Astrocyte (in vitro differentiated cells and primary cell): ENCODE results near the gene SAC3D1. TPM values are rescaled to one million over a fixed set of nuclear protein-coding genes. Genes with fewer than 3 reads are reported as not detected.

ENCODE experiments used
- DNase-seq: peaks from one replicate; pipeline ENCODE4 v3.0.0-alpha.2; 2010; ENCODE audit warnings: low read depth
- FAIRE-seq: peaks from 2 replicates; lab custom pipeline; 2011; peaks lifted over from hg19 to GRCh38; lab: Jason Lieb, UNC
- H2AFZ ChIP-seq: 2 replicates; pipeline ENCODE4 v1.6.0; 2012; ENCODE audit warnings: low read depth, low read length, inconsistent platforms
- H3K27ac ChIP-seq: 2 replicates; pipeline ENCODE4 v1.5.1; 2011; ENCODE audit warnings: low read depth, low read length, inconsistent platforms
- H3K27me3 ChIP-seq: 2 replicates; pipeline ENCODE4 v1.6.0; 2011; ENCODE audit warnings: low read length, inconsistent platforms; ENCODE audit not compliant: insufficient read depth
- H3K36me3 ChIP-seq: 2 replicates; pipeline ENCODE4 v1.5.1; 2011; ENCODE audit warnings: low read length, inconsistent platforms; ENCODE audit not compliant: insufficient read depth
- H3K4me1 ChIP-seq: 2 replicates; pipeline ENCODE4 v1.5.1; 2011; ENCODE audit warnings: low read length, inconsistent platforms; ENCODE audit not compliant: insufficient read depth
- H3K4me2 ChIP-seq: 2 replicates; pipeline ENCODE4 v1.6.0; 2012; ENCODE audit warnings: low read length, inconsistent platforms
- H3K4me3 ChIP-seq: 2 replicates; pipeline ENCODE4 v1.5.1; 2011; ENCODE audit warnings: low read depth, mild to moderate bottlenecking, low read length, inconsistent platforms; ENCODE audit not compliant: insufficient read depth
- H3K79me2 ChIP-seq: 2 replicates; pipeline ENCODE4 v1.6.0; 2012; ENCODE audit warnings: mild to moderate bottlenecking, low read length, inconsistent platforms; ENCODE audit not compliant: insufficient read depth
- H3K9ac ChIP-seq: 2 replicates; pipeline ENCODE4 v1.6.0; 2012; ENCODE audit warnings: mild to moderate bottlenecking, low read length, inconsistent platforms
- H3K9me3 ChIP-seq: 2 replicates; pipeline ENCODE4 v1.5.1; 2012; ENCODE audit warnings: low read depth, mild to moderate bottlenecking, low read length, inconsistent platforms; ENCODE audit not compliant: insufficient read depth
- H4K20me1 ChIP-seq: 2 replicates; pipeline ENCODE4 v1.6.0; 2012; ENCODE audit warnings: low read length, inconsistent platforms; ENCODE audit not compliant: insufficient read depth
- H3K27ac Mint-ChIP-seq: one replicate; pipeline ENCODE4 v1.8.0; 2021; ENCODE audit warnings: mild to moderate bottlenecking, mixed read lengths; ENCODE audit not compliant: unreplicated experiment
- H3K27me3 Mint-ChIP-seq: one replicate; pipeline ENCODE4 v1.8.0; 2021; ENCODE audit warnings: low read depth, mixed read lengths; ENCODE audit not compliant: unreplicated experiment
- H3K36me3 Mint-ChIP-seq: one replicate; pipeline ENCODE4 v1.8.0; 2021; ENCODE audit warnings: low read depth, mixed read lengths; ENCODE audit not compliant: unreplicated experiment
- H3K4me1 Mint-ChIP-seq: one replicate; pipeline ENCODE4 v1.8.0; 2021; ENCODE audit warnings: low read depth, mixed read lengths; ENCODE audit not compliant: unreplicated experiment
- H3K4me3 Mint-ChIP-seq: one replicate; pipeline ENCODE4 v1.8.0; 2021; ENCODE audit warnings: mild to moderate bottlenecking, moderate library complexity, mixed read lengths; ENCODE audit not compliant: unreplicated experiment
- H3K9me3 Mint-ChIP-seq: one replicate; pipeline ENCODE4 v1.8.0; 2021; ENCODE audit warnings: mild to moderate bottlenecking, mixed read lengths; ENCODE audit not compliant: unreplicated experiment
- CTCF ChIP-seq: IDR thresholded peaks from 2 replicates; pipeline ENCODE4 v1.5.1; 2011; ENCODE audit warnings: low read depth, mild to moderate bottlenecking, inconsistent platforms, low read length, moderate library complexity; ENCODE audit not compliant: insufficient read depth
- EZH2 ChIP-seq: IDR thresholded peaks from 2 replicates; pipeline ENCODE4 v1.6.1; 2012; ENCODE audit warnings: mild to moderate bottlenecking, low read length, inconsistent platforms; ENCODE audit not compliant: insufficient read depth
- total RNA-seq: library from RNA; stranded (reverse); gene quantifications from 2 replicates; pipeline ENCODE4 v1.2.1, GENCODE V29; 2021

SAC3D1 gene
- total RNA-seq, 1 donor from 2014 or later, result 14.6 TPM

- DNase-seq (no peak), FAIRE-seq (no peak)
- Histone ChIP-seq H3K4me3 (no peak overlapping the region), H3K9ac (no peak overlapping the region), H3K79me2 (no peaks in the 10 kb centered on the region), H3K9me3 (no peaks in the 10 kb centered on the region), H3K36me3 (no peaks in the 10 kb centered on the region), H4K20me1 (no peaks in the 10 kb centered on the region), H3K27me3 (peaks cover 3% of the 10 kb centered on the region), H2AFZ (no peak overlapping the region), H3K4me1 (no peaks in the 10 kb centered on the region), H3K27ac (no peak overlapping the region), H3K4me2 (no peak overlapping the region)
- no peaks in the 10 kb centered on the region for H3K9me3 Mint-ChIP-seq
- H3K27me3 Mint-ChIP-seq, result peaks cover 31% of the 10 kb centered on the region
- TF ChIP-seq EZH2 (no peak), CTCF (no peak)
- peaks cover 6% of the 10 kb centered on the region for H3K36me3 Mint-ChIP-seq
- H3K27ac Mint-ChIP-seq, result no peak overlapping the region
- H3K4me3 Mint-ChIP-seq, result no peak overlapping the region
- no peaks in the 10 kb centered on the region for H3K4me1 Mint-ChIP-seq
Observed at GRCh38 chr11:65051398-65051858, 10.4 kb downstream of the SAC3D1 start.

- Mint-ChIP-seq H3K9me3 (no peaks in the 10 kb centered on the region), H3K4me1 (no peaks in the 10 kb centered on the region), H3K36me3 (no peaks in the 10 kb centered on the region), H3K27me3 (peaks cover 36% of the 10 kb centered on the region), H3K4me3 (no peak overlapping the region), H3K27ac (no peak overlapping the region)
- DNase-seq (no peak), FAIRE-seq (no peak)
- Histone ChIP-seq H3K36me3 (no peaks in the 10 kb centered on the region), H3K9me3 (no peaks in the 10 kb centered on the region), H2AFZ (no peak overlapping the region), H3K27me3 (peaks cover 3% of the 10 kb centered on the region), H3K4me2 (no peak overlapping the region), H3K9ac (no peak overlapping the region), H3K27ac (no peak overlapping the region), H3K79me2 (no peaks in the 10 kb centered on the region), H3K4me1 (no peaks in the 10 kb centered on the region), H4K20me1 (no peaks in the 10 kb centered on the region), H3K4me3 (no peak overlapping the region)
- TF ChIP-seq CTCF (no peak), EZH2 (no peak)
Observed at GRCh38 chr11:65053827-65054508, 13.0 kb downstream of the SAC3D1 start.

GRCh38 chr11:65055538-65055937 is 14.5 kb downstream of the SAC3D1 start:
- Histone ChIP-seq H3K4me2 (no peak overlapping the region), H3K9ac (no peak overlapping the region), H3K4me1 (no peaks in the 10 kb centered on the region), H2AFZ (no peak overlapping the region), H4K20me1 (no peaks in the 10 kb centered on the region), H3K27me3 (peaks cover 3% of the 10 kb centered on the region), H3K36me3 (no peaks in the 10 kb centered on the region), H3K79me2 (no peaks in the 10 kb centered on the region), H3K27ac (no peak overlapping the region), H3K4me3 (no peak overlapping the region), H3K9me3 (no peaks in the 10 kb centered on the region)
- Mint-ChIP-seq H3K27ac (no peak overlapping the region), H3K4me1 (peaks cover 4% of the 10 kb centered on the region), H3K9me3 (no peaks in the 10 kb centered on the region), H3K4me3 (no peak overlapping the region), H3K27me3 (peaks cover 46% of the 10 kb centered on the region), H3K36me3 (peaks cover 3% of the 10 kb centered on the region)
- FAIRE-seq, result no peak
- TF ChIP-seq EZH2, result no peak
- no peak for TF ChIP-seq CTCF
- DNase-seq, result no peak
